Left ventricle myocardium inferior (tissue), 1 donor: Measurements from ENCODE around the gene USPL1. TPM values are rescaled to one million over a fixed set of nuclear protein-coding genes. Genes with fewer than 3 reads are reported as not detected.
A peak's percentile ranks its signal among the peaks of the same experiment; 100 is the strongest.

Experiments
- DNase-seq: peaks from one replicate; pipeline ENCODE4 v3.0.0-alpha.2; 2020
- H3K27ac ChIP-seq: fragments of 200-600 bp; replicated peaks from 2 replicates; pipeline ENCODE4 v1.8.0; 2021
- H3K27me3 ChIP-seq: fragments of 200-600 bp; 2 replicates; pipeline ENCODE4 v1.8.0; 2021; ENCODE audit warnings: low read depth
- H3K36me3 ChIP-seq: fragments of 200-600 bp; 2 replicates; pipeline ENCODE4 v1.8.0; 2021
- H3K4me1 ChIP-seq: fragments of 200-600 bp; 2 replicates; pipeline ENCODE4 v1.8.0; 2021
- H3K4me3 ChIP-seq: fragments of 200-600 bp; 2 replicates; pipeline ENCODE4 v1.8.0; 2021; ENCODE audit warnings: mild to moderate bottlenecking, moderate library complexity
- H3K9me3 ChIP-seq: fragments of 200-600 bp; replicated peaks from 2 replicates; pipeline ENCODE4 v1.8.0; 2021
- CTCF ChIP-seq: fragments of 200-600 bp; IDR thresholded peaks from 2 replicates; pipeline ENCODE4 v1.8.0; 2021; ENCODE audit warnings: antibody characterized with exemption, mild to moderate bottlenecking, borderline replicate concordance
- intact Hi-C: fragments of 100-400 bp; cut with micrococcal nuclease; formaldehyde crosslinking; loops from one replicate; pipeline ENCODE4 v1.11.0; 2022
- long read RNA-seq: library from polyadenylated mRNA; unstranded; transcript quantifications from one replicate; pipeline ENCODE4 v2.0.0, GENCODE V29; 2021
- total RNA-seq: library from RNA; stranded (reverse); fragmentation: NEBNext Ultra II Directional; extraction: Animal tissue kit (Norgen Biotek cat#: 25700); gene quantifications from one replicate; pipeline ENCODE4 v1.2.1, GENCODE V29; 2021
- donor health status: DM: no; HTN: yes; CAD: no; lungs with severe emphysema.

The USPL1 gene
- total RNA-seq: 9.1 TPM
- long read RNA-seq, partial matches to known transcripts: 2 of 7 reads
- long read RNA-seq, other reads (novel, unspliced or antisense): 4 of 7 reads

- H3K27ac ChIP-seq: peak within 1 kb of the TSS; percentile 99
- H3K4me1 ChIP-seq: peaks cover 53% of the 10 kb centered on the region
- H3K9me3 ChIP-seq: no peaks in the 10 kb centered on the region
- H3K27me3 ChIP-seq: no peaks in the 10 kb centered on the region
- peaks cover 7% of the 10 kb centered on the region for H3K36me3 ChIP-seq
- H3K4me3 ChIP-seq: peak within 1 kb of the TSS; percentile 82
- intact Hi-C loops: loop anchor here (10.0 kb wide), 1 partner anchor 133 kb away; no protein-coding TSS in a partner anchor
- peak; percentile 98 for DNase-seq
- peak; percentile 60 for TF ChIP-seq CTCF
Measured at GRCh38 chr13:30617315-30618185, at the start of gene USPL1. Gene USPL1, plus strand, starts transcription at chr13:30617920. Its CDS starts 3,221 bp downstream, at chr13:30621141.

GRCh38 chr13:30569901-30570576 is 47.7 kb upstream of the USPL1 start:
- Histone ChIP-seq H3K9me3 (no peaks in the 10 kb centered on the region), H3K27me3 (no peaks in the 10 kb centered on the region), H3K27ac (no peak overlapping the region), H3K4me3 (no peak overlapping the region), H3K36me3 (no peaks in the 10 kb centered on the region), H3K4me1 (peaks cover 30% of the 10 kb centered on the region)
- no peak for DNase-seq
- TF ChIP-seq CTCF: no peak
- intact Hi-C loops: no loop called here

GRCh38 chr13:30570691-30571090 is 47.0 kb upstream of the USPL1 start:
- no peak for DNase-seq
- Histone ChIP-seq H3K4me1 (peaks cover 30% of the 10 kb centered on the region), H3K27me3 (no peaks in the 10 kb centered on the region)

GRCh38 chr13:30572859-30573275 is 44.9 kb upstream of the USPL1 start:
- TF ChIP-seq CTCF: peak; percentile 32
- Histone ChIP-seq H3K27me3 (no peaks in the 10 kb centered on the region), H3K4me1 (peaks cover 40% of the 10 kb centered on the region), H3K36me3 (no peaks in the 10 kb centered on the region), H3K9me3 (no peaks in the 10 kb centered on the region), H3K27ac (peak overlapping the region; percentile 71), H3K4me3 (peak overlapping the region; percentile 59)
- intact Hi-C loops: no loop called here
- no peak for DNase-seq

More at GRCh38 chr13:30570691-30571090, 47.0 kb upstream of the USPL1 start:
- Histone ChIP-seq H3K36me3 (no peaks in the 10 kb centered on the region), H3K4me3 (no peak overlapping the region), H3K9me3 (no peaks in the 10 kb centered on the region), H3K27ac (no peak overlapping the region)
- no peak for TF ChIP-seq CTCF
- intact Hi-C loops: no loop called here

GRCh38 chr13:30576528-30576927 is 41.2 kb upstream of the USPL1 start:
- Histone ChIP-seq H3K9me3 (no peaks in the 10 kb centered on the region), H3K4me3 (no peak overlapping the region), H3K27ac (no peak overlapping the region), H3K36me3 (no peaks in the 10 kb centered on the region), H3K27me3 (no peaks in the 10 kb centered on the region), H3K4me1 (peaks cover 36% of the 10 kb centered on the region)
- no peak for DNase-seq
- intact Hi-C loops: no loop called here
- TF ChIP-seq CTCF: no peak
